ENCODE measurements around the gene LRP5.

DNA sequence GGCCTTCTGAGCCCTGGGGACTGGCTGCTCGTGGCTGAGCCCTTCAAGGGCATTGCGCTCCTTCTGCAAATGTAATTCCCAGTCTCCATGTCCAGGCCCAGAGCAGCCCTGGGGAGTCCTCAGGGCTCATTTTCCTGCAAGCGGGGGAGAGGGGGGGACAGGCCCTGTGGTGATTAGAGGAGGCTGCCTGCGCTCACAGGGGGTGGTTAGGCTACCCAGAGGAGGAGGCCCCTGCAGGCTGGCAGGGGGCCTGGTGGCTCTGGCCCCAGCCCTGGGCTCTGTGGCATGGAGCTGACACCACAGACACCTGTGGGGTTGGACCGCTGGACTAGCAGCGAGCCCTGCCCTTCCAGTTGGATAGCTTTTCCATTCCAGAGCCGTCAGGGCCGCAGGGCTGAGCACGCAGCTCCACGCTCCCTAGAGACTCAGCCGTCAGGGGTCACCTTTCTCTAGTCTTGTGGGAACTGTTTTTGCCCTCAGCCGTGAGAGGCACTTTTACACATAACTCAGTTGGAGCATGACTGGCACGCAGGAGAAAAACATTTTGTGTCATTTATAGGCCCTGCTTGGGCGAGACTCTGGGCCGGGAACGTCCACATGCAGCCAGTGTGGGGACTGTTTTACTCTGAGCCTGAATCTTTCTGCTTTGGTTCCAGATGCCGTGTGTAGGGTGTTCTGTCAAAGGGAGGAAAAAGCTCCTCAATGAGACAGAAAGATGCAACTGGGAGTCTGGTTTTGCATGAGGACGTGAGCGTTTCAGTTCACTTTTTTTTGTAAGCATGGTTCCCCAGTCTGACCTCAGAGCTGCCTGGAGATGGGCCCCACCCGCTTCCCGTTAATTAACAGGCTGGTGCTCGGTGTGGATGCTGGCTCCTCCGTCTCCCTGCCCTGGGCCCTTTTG is 58.1 kb downstream of the LRP5 start:
- TF ChIP-seq EZH2 (IDR thresholded peaks at IDR 0.05; ENCODE audit: insufficient read depth, low read length), result no peak
- TF ChIP-seq, protein P1, sequence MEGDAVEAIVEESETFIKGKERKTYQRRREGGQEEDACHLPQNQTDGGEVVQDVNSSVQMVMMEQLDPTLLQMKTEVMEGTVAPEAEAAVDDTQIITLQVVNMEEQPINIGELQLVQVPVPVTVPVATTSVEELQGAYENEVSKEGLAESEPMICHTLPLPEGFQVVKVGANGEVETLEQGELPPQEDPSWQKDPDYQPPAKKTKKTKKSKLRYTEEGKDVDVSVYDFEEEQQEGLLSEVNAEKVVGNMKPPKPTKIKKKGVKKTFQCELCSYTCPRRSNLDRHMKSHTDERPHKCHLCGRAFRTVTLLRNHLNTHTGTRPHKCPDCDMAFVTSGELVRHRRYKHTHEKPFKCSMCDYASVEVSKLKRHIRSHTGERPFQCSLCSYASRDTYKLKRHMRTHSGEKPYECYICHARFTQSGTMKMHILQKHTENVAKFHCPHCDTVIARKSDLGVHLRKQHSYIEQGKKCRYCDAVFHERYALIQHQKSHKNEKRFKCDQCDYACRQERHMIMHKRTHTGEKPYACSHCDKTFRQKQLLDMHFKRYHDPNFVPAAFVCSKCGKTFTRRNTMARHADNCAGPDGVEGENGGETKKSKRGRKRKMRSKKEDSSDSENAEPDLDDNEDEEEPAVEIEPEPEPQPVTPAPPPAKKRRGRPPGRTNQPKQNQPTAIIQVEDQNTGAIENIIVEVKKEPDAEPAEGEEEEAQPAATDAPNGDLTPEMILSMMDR (IDR thresholded peaks at IDR 0.05; ENCODE audit: insufficient read depth, low read depth, low read length), result no peak

All from astrocyte (in vitro differentiated cells and primary cell).